Measurements from ENCODE around the gene FHOD1. TPM values are rescaled to one million over a fixed set of nuclear protein-coding genes. Genes with fewer than 3 reads are reported as not detected.

The FHOD1 gene
- total RNA-seq, 1 experiment from 2014 or later, result 37.2 TPM

DNA sequence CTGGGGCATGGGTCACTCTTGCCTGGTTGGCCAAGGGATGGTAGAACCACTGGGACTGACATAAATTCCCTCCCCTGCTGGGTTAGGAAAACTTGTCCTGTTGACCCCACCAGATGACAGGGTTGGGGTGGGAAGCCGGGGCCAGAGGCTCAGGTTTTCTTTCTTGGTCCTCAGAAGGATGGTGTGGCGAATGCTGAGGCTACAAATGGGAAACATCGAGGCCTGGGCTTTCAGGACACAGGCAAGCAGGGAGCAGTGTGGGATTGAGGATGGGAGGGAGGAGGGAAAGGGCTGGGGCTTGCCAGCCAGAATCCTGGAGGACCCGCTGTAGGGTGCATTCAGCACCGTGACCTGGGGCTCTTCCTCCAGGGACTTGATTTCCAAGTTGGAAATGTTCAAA is 17.6 kb upstream of the FHOD1 start:
- intact Hi-C loops (cut with micrococcal nuclease; ENCODE audit: unreplicated experiment), result loop anchor here (5.0 kb wide), 2 partner anchors 132 to 152 kb away; partner anchors contain the start of gene ZDHHC1
- Mint-ChIP-seq H3K9me3 (ENCODE audit: low read depth, unreplicated experiment) (no peaks in the 10 kb centered on the region), H3K27ac (ENCODE audit: unreplicated experiment) (no peak overlapping the region), H3K4me1 (ENCODE audit: low read depth, unreplicated experiment) (peaks cover 19% of the 10 kb centered on the region), H3K36me3 (ENCODE audit: insufficient read depth, unreplicated experiment) (peaks cover 9% of the 10 kb centered on the region), H3K4me3 (ENCODE audit: low read depth, unreplicated experiment) (no peak overlapping the region), H3K27me3 (ENCODE audit: unreplicated experiment) (peaks cover 19% of the 10 kb centered on the region)
- no TSS peak for BruUV-seq (replicated peaks)
- TF ChIP-seq, protein P1, sequence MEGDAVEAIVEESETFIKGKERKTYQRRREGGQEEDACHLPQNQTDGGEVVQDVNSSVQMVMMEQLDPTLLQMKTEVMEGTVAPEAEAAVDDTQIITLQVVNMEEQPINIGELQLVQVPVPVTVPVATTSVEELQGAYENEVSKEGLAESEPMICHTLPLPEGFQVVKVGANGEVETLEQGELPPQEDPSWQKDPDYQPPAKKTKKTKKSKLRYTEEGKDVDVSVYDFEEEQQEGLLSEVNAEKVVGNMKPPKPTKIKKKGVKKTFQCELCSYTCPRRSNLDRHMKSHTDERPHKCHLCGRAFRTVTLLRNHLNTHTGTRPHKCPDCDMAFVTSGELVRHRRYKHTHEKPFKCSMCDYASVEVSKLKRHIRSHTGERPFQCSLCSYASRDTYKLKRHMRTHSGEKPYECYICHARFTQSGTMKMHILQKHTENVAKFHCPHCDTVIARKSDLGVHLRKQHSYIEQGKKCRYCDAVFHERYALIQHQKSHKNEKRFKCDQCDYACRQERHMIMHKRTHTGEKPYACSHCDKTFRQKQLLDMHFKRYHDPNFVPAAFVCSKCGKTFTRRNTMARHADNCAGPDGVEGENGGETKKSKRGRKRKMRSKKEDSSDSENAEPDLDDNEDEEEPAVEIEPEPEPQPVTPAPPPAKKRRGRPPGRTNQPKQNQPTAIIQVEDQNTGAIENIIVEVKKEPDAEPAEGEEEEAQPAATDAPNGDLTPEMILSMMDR (IDR thresholded peaks at IDR 0.05; ENCODE audit: unreplicated experiment), result no peak
- CTCF ChIA-PET, result interaction anchor here (1.2 kb wide), 1 partner anchor 19 kb away, joined by 4 read pairs; no protein-coding TSS in a partner anchor
- no peak for DNase-seq

DNA sequence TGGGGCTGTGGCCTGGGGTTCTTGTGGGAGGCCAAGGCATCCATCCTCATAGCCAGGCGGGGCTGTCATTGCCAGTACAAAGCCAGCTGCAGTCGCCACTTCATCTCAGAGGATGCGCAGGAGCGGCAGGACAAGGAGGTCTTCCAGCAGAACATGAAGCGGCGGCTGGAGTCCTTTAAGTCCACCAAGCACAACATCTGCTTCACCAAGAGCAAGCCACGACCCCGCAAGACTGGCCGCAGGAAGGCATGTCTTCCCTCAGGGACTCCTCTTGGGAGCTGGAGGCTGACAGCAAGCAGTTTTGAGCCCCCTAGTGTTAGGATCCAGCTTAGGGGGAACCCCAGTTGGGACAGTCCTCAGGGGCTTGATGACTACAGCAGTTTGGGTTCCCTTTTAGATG is 17.0 kb upstream of the FHOD1 start:
- no peaks in the 10 kb centered on the region for H3K9me3 Mint-ChIP-seq (ENCODE audit: low read depth, unreplicated experiment)
- CTCF ChIA-PET, result interaction anchor here (1.2 kb wide), 1 partner anchor 20 kb away, joined by 4 read pairs; no protein-coding TSS in a partner anchor
- DNase-seq, result no peak
- TF ChIP-seq, protein P1 (IDR thresholded peaks at IDR 0.05; ENCODE audit: unreplicated experiment), result no peak
- no peak overlapping the region for H3K4me3 Mint-ChIP-seq (ENCODE audit: low read depth, unreplicated experiment)
- no peak overlapping the region for H3K27ac Mint-ChIP-seq (ENCODE audit: unreplicated experiment)
- intact Hi-C loops (cut with micrococcal nuclease; ENCODE audit: unreplicated experiment), result loop anchor here (5.0 kb wide), 2 partner anchors 133 to 153 kb away; partner anchors contain the start of gene ZDHHC1
- peaks cover 19% of the 10 kb centered on the region for H3K27me3 Mint-ChIP-seq (ENCODE audit: unreplicated experiment)
- H3K4me1 Mint-ChIP-seq (ENCODE audit: low read depth, unreplicated experiment), result peaks cover 19% of the 10 kb centered on the region
- no TSS peak for BruUV-seq (replicated peaks)
- H3K36me3 Mint-ChIP-seq (ENCODE audit: insufficient read depth, unreplicated experiment), result peaks cover 9% of the 10 kb centered on the region

DNA sequence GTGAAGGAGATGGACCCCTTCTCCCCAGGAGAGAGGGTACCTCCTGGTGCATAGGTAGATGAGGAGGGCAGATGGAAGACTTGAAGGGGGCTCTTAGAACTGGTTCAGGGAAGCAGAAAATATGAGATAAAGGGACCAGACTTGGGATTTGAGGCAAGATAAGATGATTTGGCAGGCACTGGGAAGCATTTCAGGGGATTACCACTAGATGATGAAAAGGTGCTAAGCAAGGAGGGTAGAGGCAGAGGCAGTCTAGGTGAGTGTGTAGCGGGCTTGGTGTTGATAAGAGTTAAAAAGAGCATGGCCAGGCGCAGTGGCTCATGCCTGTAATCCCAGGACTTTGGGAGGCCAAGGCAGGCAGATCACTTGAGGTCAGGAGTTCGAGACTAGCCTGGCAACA is 15.9 kb upstream of the FHOD1 start:
- peaks cover 16% of the 10 kb centered on the region for H3K4me1 Mint-ChIP-seq (ENCODE audit: low read depth, unreplicated experiment)

DNA sequence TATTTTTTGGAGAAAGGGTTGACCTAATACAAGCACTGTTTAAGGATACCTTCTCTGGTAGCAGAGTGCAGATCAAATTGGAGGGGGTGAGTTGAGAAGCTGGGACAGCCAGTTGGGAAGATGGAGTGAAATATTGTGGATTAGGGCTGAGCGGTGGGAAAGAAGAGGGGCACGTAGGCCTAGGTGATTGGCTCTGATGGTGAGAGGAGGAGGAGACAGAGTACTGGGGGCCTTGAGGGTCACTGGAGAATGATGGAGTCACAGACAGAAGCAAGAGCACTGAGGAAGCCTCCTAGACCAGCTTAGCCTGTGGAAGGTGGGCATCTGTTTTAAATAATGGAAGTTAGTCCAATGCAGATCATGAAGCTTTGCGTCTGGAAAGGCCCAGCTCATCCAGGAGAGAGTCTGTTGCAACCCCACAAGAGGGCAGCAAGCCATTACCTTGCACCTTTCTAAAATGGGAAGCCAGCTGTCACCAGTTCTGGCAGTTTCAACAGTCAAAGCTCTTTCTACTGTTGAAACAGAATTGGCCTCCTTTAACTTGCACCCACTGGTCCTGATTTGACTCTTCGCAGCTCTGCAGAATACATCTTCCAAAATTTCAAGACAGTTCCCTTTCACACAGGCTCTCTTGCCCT is 13.3 kb upstream of the FHOD1 start:
- TF ChIP-seq, protein P1 (IDR thresholded peaks at IDR 0.05; ENCODE audit: unreplicated experiment), result peak; percentile 71
- intact Hi-C loops (cut with micrococcal nuclease; ENCODE audit: unreplicated experiment), result loop anchor here (2.0 to 5.0 kb wide), 3 partner anchors 78 to 157 kb away; partner anchors contain the start of gene ZDHHC1
- H3K9me3 Mint-ChIP-seq (ENCODE audit: low read depth, unreplicated experiment), result no peaks in the 10 kb centered on the region
- CTCF ChIA-PET, result interaction anchor here (0.6 to 1.8 kb wide), 31 partner anchors 10 to 597 kb away, joined by 3 to 68 read pairs (median 4); partner anchors contain the start of genes FHOD1, HSD11B2, KCTD19 and LRRC36
- BruUV-seq (replicated peaks), result no TSS peak
- H3K36me3 Mint-ChIP-seq (ENCODE audit: insufficient read depth, unreplicated experiment), result peaks cover 4% of the 10 kb centered on the region
- no peak overlapping the region for H3K4me3 Mint-ChIP-seq (ENCODE audit: low read depth, unreplicated experiment)
- peak; percentile 69 for DNase-seq
- H3K4me1 Mint-ChIP-seq (ENCODE audit: low read depth, unreplicated experiment), result peaks cover 8% of the 10 kb centered on the region
- no peak overlapping the region for H3K27ac Mint-ChIP-seq (ENCODE audit: unreplicated experiment)
- H3K27me3 Mint-ChIP-seq (ENCODE audit: unreplicated experiment), result peaks cover 42% of the 10 kb centered on the region

More for the DNA sequence above, 15.9 kb upstream of the FHOD1 start:
- Mint-ChIP-seq H3K4me3 (ENCODE audit: low read depth, unreplicated experiment) (no peak overlapping the region), H3K9me3 (ENCODE audit: low read depth, unreplicated experiment) (no peaks in the 10 kb centered on the region), H3K27ac (ENCODE audit: unreplicated experiment) (no peak overlapping the region), H3K27me3 (ENCODE audit: unreplicated experiment) (peaks cover 19% of the 10 kb centered on the region), H3K36me3 (ENCODE audit: insufficient read depth, unreplicated experiment) (peaks cover 8% of the 10 kb centered on the region)
- BruUV-seq (replicated peaks), result no TSS peak
- intact Hi-C loops (cut with micrococcal nuclease; ENCODE audit: unreplicated experiment), result loop anchor here (5.0 kb wide), 2 partner anchors 134 to 154 kb away; partner anchors contain the start of gene ZDHHC1
- DNase-seq, result no peak
- TF ChIP-seq, protein P1 (IDR thresholded peaks at IDR 0.05; ENCODE audit: unreplicated experiment), result no peak
- CTCF ChIA-PET, result interaction anchor here (1.2 kb wide), 1 partner anchor 21 kb away, joined by 3 read pairs; no protein-coding TSS in a partner anchor
